Loucy (cell line): ENCODE measurements around the gene ANG.
A peak's percentile ranks its signal among the peaks of the same experiment; 100 is the strongest.

Experiments used
- H2AFZ ChIP-seq: fragments of 200-600 bp; sonication (generic); 2 replicates; pipeline ENCODE4 v1.6.0; 2016; ENCODE audit warnings: antibody characterized with exemption, mild to moderate bottlenecking, low read length, moderate library complexity
- H3F3A ChIP-seq: fragments of 200-600 bp; 2 replicates; pipeline ENCODE4 v1.6.0; 2016; ENCODE audit warnings: antibody characterized with exemption, low read depth, mild to moderate bottlenecking
- H3K27me3 ChIP-seq: fragments of 200-600 bp; sonication (generic); 2 replicates; pipeline ENCODE4 v1.6.1; 2014; ENCODE audit warnings: low read length, mild to moderate bottlenecking; ENCODE audit not compliant: insufficient read depth, poor library complexity, severe bottlenecking
- H3K36me3 ChIP-seq: fragments of 200-600 bp; sonication (generic); 2 replicates; pipeline ENCODE4 v1.6.1; 2016; ENCODE audit warnings: low read length; ENCODE audit not compliant: insufficient read depth
- H3K4me1 ChIP-seq: fragments of 200-600 bp; sonication (generic); 2 replicates; pipeline ENCODE4 v1.5.1; 2014; ENCODE audit warnings: low read length, mild to moderate bottlenecking; ENCODE audit not compliant: insufficient read depth, poor library complexity, severe bottlenecking
- H3K4me2 ChIP-seq: fragments of 200-600 bp; sonication (generic); 2 replicates; pipeline ENCODE4 v1.6.0; 2014; ENCODE audit warnings: antibody characterized with exemption, low read length, low read depth, mild to moderate bottlenecking; ENCODE audit not compliant: poor library complexity, severe bottlenecking
- H3K4me3 ChIP-seq: fragments of 200-600 bp; sonication (generic); 2 replicates; pipeline ENCODE4 v1.5.1; 2014; ENCODE audit warnings: low read length, mild to moderate bottlenecking, mixed read lengths; ENCODE audit not compliant: poor library complexity, severe bottlenecking
- H3K79me2 ChIP-seq: fragments of 200-600 bp; sonication (generic); 2 replicates; pipeline ENCODE4 v1.6.1; 2014; ENCODE audit warnings: low read length; ENCODE audit not compliant: insufficient read depth
- H3K9ac ChIP-seq: fragments of 200-600 bp; sonication (generic); 2 replicates; pipeline ENCODE4 v1.6.0; 2014; ENCODE audit warnings: mild to moderate bottlenecking, low read depth, low read length, moderate library complexity; ENCODE audit not compliant: poor library complexity, severe bottlenecking
- H3K9me2 ChIP-seq: fragments of 200-600 bp; sonication (generic); replicated peaks from 2 replicates; pipeline ENCODE4 v1.6.1; 2016; ENCODE audit warnings: low read depth, low read length, mixed read lengths
- H3K9me3 ChIP-seq: fragments of 200-600 bp; sonication (generic); 2 replicates; pipeline ENCODE4 v1.6.1; 2014; ENCODE audit warnings: mild to moderate bottlenecking, antibody characterized with exemption, low read length, low read depth; ENCODE audit not compliant: insufficient read depth
- H4K20me1 ChIP-seq: fragments of 200-600 bp; sonication (generic); 2 replicates; pipeline ENCODE4 v1.6.0; 2014; ENCODE audit warnings: antibody characterized with exemption, low read length, mild to moderate bottlenecking; ENCODE audit not compliant: insufficient read depth, poor library complexity, severe bottlenecking
- EZH2phosphoT487 ChIP-seq: fragments of 200-600 bp; IDR thresholded peaks from 2 replicates; pipeline ENCODE4 v1.6.1; 2018; ENCODE audit warnings: antibody characterized with exemption, mild to moderate bottlenecking, moderate library complexity, borderline replicate concordance
- TF ChIP-seq, protein P1 (sequence below): fragments of 200-600 bp; sonication (generic); conservative IDR thresholded peaks from 2 replicates; pipeline ENCODE4 v1.5.1; 2014; ENCODE audit warnings: mild to moderate bottlenecking, antibody characterized with exemption, low read length

Gene ANG

DNA sequence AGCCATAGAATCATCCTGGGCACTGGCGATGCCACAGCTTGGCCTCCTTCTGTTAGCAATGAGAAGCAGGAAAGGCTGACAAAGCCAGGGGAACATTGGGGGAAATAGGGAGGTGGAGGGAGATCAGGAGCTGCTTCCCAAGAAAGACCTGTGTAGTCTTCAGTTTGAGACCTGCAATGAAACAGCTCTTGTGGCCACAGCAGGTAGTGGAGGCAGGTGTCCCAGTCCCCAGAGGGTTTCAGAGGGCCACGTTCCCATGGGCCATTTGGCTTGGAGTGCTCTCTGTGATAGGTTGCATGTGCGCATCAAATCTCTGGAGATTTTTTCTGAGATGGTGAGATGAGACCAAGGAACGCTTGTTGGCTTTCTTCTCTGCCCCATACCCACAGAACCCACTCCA is 32.7 kb upstream of the ANG start:
- TF ChIP-seq EZH2phosphoT487, result no peak
- TF ChIP-seq, protein P1, sequence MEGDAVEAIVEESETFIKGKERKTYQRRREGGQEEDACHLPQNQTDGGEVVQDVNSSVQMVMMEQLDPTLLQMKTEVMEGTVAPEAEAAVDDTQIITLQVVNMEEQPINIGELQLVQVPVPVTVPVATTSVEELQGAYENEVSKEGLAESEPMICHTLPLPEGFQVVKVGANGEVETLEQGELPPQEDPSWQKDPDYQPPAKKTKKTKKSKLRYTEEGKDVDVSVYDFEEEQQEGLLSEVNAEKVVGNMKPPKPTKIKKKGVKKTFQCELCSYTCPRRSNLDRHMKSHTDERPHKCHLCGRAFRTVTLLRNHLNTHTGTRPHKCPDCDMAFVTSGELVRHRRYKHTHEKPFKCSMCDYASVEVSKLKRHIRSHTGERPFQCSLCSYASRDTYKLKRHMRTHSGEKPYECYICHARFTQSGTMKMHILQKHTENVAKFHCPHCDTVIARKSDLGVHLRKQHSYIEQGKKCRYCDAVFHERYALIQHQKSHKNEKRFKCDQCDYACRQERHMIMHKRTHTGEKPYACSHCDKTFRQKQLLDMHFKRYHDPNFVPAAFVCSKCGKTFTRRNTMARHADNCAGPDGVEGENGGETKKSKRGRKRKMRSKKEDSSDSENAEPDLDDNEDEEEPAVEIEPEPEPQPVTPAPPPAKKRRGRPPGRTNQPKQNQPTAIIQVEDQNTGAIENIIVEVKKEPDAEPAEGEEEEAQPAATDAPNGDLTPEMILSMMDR, result no peak
- Histone ChIP-seq H3K9me3 (no peaks in the 10 kb centered on the region), H3K4me2 (no peak overlapping the region), H3F3A (no peaks in the 10 kb centered on the region), H3K9me2 (no peaks in the 10 kb centered on the region), H2AFZ (0 out of 2 replicates have a peak overlapping the region, but pooled peaks have one; percentile 4), H3K9ac (no peak overlapping the region), H3K4me1 (no peaks in the 10 kb centered on the region), H3K79me2 (no peaks in the 10 kb centered on the region), H3K4me3 (no peak overlapping the region), H3K36me3 (no peaks in the 10 kb centered on the region), H3K27me3 (no peaks in the 10 kb centered on the region), H4K20me1 (no peaks in the 10 kb centered on the region)

DNA sequence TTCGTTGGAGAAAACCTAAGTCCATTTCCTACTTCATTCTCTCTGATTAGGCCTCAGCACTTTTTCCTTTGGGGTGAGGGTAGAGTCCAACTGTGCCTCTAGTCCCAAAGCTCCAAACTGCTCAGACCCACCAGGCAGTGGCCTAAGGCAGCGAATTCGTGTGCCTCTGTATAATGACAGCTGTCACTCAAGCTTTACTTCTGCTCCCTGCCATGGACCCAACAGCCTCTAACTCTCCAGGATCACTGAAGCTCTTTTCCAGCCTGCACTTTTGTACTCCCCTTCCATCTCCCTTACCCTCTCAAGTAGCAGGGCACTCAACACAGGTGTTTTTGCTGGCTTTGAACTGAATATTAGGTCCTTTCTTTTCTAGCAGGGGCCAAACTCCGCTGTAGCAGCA is 32.3 kb upstream of the ANG start:
- Histone ChIP-seq H3K9me3 (no peaks in the 10 kb centered on the region), H3K27me3 (no peaks in the 10 kb centered on the region), H3K4me2 (no peak overlapping the region), H3F3A (no peaks in the 10 kb centered on the region), H2AFZ (no peak overlapping the region), H4K20me1 (no peaks in the 10 kb centered on the region), H3K4me1 (no peaks in the 10 kb centered on the region), H3K9me2 (no peaks in the 10 kb centered on the region), H3K79me2 (no peaks in the 10 kb centered on the region), H3K36me3 (no peaks in the 10 kb centered on the region), H3K9ac (no peak overlapping the region), H3K4me3 (no peak overlapping the region)
- no peak for TF ChIP-seq EZH2phosphoT487
- TF ChIP-seq, protein P1, result no peak

DNA sequence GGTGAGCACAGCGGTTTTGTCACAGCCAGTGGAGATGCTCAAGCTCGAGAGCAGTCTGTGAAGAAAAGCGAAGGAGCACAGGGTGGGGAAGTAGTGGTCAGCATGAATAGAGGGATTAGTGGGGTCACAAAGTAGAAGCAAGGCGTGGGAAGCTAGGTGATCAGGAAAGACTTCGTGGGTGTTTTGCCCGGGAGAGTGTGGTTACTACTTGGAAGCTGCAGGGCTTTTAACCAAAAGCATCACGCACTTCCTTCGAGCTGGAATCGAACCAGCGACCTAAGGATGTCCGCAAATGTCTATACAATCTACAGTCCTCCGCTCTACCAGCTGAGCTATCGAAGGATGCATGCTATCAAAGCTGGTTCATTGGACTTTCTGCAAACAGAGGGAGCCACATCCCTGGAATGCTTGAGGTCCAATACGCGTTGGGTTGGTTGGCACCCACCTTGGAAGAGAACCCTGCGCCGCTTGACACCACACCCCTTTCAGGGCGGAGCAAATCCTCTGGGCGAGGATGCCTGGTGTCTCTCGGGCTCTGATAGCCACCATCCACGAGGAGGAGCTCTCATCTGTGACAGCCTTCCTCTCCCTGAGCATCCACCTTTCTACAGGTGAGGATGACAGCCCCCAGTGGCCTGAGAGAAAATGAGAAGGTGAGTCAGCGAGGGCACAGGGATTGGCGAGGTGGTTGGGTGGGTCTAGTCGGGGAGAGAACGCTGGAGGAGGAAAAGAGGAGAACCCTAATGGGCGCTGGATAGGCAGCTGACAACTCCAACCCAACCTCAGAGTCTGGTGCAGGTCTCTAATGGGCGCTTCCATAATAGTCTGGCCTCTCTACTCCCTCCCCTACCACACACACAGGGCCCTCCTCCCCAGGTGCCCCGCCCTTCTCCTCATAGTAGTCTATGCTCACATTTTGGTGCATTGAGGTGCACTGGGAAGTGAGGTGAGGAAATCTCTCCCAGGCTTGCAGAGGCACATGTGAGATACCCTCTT is 31.1 kb upstream of the ANG start:
- no peaks in the 10 kb centered on the region for H3K9me2 ChIP-seq
- no peak overlapping the region for H2AFZ ChIP-seq
- no peaks in the 10 kb centered on the region for H3K36me3 ChIP-seq
- no peaks in the 10 kb centered on the region for H3K4me1 ChIP-seq
- H3K9me3 ChIP-seq, result no peaks in the 10 kb centered on the region
- H3F3A ChIP-seq, result no peaks in the 10 kb centered on the region
- H3K4me3 ChIP-seq, result no peak overlapping the region
- no peaks in the 10 kb centered on the region for H3K79me2 ChIP-seq
- H3K27me3 ChIP-seq, result no peaks in the 10 kb centered on the region
- no peak overlapping the region for H3K9ac ChIP-seq
- H3K4me2 ChIP-seq, result no peak overlapping the region
- no peaks in the 10 kb centered on the region for H4K20me1 ChIP-seq
- no peak for TF ChIP-seq EZH2phosphoT487
- TF ChIP-seq, protein P1, result no peak
